IPS-11a (cell line): Measurements from ENCODE around the gene PGRMC2.

Experiments used
- H3K4me3 ChIP-seq: one replicate; pipeline ENCODE4 v1.5.1; 2013; ENCODE audit warnings: low read depth, low read length, control low read depth

PGRMC2 gene

DNA sequence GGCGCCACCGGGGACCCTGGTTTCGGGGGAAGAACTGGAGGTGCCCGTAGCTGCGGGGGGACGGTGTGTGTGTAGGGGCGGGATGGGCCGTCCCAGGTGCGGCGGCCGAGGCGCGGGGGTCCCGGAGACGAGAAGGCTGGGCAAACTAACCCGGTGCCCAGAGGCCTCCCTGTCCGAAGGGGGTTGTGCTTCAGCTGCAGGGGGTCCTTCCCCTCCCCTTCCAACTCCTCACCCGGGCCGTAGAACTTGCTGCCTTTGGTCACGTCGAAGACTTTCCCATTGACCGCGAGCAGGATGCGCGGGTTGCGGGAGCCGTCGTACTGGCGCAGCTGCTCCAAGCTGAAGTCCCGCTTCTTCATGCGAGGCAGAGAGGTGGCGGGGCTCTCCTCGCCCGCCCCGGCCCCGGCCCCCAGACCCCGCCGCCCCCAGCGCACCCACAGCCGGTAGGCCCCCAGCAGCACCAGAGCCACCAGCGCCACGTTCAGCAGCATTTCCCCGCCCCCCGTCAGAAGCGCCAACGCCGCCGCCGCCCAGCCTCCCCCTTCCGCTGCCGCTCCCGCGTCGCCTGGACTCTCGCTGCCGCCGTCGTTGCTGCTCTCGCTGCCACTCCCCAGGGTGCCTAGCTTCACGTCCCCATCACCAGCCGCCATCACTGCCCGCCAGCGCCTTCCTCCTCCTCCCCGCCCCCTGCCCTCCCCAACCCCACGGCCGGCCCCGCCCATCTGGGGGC, at the start of gene PGRMC2:
Gene PGRMC2, minus strand, starts transcription at position 673 of the 730 bp plus-strand sequence. Its CDS starts 23 bp downstream, at position 650.
- peak within 1 kb of the TSS; percentile 83 for H3K4me3 ChIP-seq

GRCh38 chr4:128335541-128335940, 47.9 kb upstream of the PGRMC2 start:
- H3K4me3 ChIP-seq: no peak overlapping the region

GRCh38 chr4:128334256-128334655, 46.6 kb upstream of the PGRMC2 start:
- no peak overlapping the region for H3K4me3 ChIP-seq

DNA sequence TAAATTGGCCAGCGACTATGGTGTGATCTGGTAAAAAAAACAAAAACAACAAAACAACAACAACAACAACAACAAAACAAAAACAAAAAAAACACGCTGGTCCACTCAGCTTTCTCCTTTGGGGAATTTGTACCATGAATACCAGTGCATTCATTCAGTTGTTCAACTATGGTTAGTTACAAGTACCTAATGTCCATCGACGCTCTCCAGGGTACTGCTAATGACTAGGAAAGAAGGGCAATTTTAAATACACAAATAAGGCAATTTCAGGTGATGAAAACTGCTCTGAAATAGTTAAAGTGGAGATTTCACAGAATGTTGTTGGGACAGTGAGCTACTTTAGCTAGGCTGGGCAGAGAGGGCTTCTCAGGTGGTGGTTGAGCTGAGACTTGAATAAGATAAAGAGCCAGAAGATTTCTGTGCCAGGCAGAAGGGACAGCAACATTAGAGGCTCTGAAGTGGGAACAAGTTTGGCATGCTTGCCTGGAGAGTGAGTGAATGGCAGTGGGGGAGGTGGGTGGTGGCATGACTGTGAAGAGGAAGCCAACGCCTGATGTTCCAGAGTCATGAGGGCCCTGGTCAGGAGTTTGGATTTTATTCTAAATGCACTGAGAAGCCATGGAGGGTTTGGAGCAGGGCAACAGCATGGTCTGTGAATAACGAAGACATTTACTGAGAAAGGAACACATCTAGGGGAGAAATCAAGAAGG, 45.9 kb upstream of the PGRMC2 start:
- H3K4me3 ChIP-seq: no peak overlapping the region

DNA sequence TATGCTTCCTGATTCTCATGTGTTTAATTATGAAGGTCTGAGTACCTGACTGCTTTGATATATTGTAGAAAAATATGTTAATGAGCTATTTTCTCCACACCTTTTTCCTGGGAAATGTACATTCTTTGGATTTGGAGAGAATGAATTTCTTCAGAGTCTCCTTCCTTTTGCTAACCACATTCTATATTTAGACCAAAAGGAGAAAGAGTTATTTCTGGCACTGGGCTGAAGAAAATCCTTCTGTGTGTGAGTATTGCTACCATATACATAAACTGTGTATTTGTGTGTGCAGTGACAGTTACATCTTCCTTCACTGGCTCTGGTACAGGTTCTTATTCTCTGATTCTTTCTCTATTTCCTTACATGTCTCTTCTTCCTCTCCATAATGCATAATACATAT, 44.5 kb upstream of the PGRMC2 start:
- no peak overlapping the region for H3K4me3 ChIP-seq

DNA sequence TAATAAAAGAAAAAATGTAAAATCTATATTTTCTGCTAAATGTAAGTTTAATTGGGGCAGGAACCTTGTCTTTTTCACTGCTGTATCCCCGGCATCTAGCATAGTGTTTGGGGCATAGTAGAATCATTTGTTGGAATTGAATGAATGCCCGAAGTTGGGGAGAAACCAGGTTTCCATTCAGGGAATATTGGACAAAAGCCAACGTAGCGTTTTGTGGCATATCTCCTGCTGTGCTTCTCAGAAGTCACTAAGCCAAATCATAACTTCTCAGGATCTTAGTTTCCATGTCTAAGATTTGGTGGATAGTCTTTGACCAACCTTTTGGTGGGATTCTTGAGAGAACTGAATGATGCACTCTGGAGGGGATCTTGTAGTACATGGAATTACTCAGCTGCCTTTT, 42.0 kb upstream of the PGRMC2 start:
- H3K4me3 ChIP-seq: no peak overlapping the region

DNA sequence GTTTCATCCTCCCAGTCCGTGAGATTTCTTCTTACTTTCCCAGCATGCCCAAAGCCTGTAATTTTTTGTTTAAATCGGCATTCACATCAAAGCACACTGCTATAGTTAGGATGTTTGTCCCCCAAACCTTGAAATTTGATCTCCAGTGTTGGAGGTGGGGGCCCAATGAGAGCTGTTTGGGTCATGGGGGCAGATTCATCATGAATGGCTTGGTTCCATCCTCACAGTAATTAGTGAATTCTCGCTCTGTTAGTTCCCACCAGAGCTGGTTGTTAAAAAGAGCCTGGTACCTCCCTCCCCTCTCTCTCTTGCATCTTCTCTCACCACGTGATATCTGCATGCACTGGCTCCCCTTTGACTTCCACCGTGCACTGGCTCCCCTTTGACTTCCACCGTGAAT, 40.5 kb upstream of the PGRMC2 start:
- H3K4me3 ChIP-seq: no peak overlapping the region

DNA sequence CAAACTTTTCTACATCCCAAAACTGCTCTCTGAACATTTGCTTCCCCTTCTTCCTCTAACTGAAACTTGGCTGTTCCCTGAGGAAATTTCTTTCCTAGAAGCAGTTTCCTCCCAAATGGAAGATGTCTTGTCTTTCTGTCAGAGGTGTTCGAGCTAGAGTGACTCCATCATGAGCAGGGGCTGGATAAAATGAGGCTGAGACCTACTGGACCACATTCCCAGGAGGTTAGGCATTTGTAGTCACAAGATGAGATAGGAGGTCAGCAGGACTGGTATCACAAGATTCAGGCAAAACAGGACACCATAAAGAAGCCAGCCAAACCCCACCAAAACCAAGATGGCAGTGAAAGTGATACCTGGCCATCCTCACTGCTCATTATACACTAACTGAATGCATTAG, 35.8 kb upstream of the PGRMC2 start:
- H3K4me3 ChIP-seq: no peak overlapping the region

GRCh38 chr4:128322986-128323385, 35.4 kb upstream of the PGRMC2 start:
- H3K4me3 ChIP-seq: no peak overlapping the region

GRCh38 chr4:128322311-128322710, 34.7 kb upstream of the PGRMC2 start:
- no peak overlapping the region for H3K4me3 ChIP-seq

- H3K4me3 ChIP-seq: no peak overlapping the region
These were observed 33.0 kb upstream of the PGRMC2 start for GRCh38 chr4:128320656-128321055.

- H3K4me3 ChIP-seq: no peak overlapping the region
These were observed 28.3 kb upstream of the PGRMC2 start for GRCh38 chr4:128315756-128316520.

DNA sequence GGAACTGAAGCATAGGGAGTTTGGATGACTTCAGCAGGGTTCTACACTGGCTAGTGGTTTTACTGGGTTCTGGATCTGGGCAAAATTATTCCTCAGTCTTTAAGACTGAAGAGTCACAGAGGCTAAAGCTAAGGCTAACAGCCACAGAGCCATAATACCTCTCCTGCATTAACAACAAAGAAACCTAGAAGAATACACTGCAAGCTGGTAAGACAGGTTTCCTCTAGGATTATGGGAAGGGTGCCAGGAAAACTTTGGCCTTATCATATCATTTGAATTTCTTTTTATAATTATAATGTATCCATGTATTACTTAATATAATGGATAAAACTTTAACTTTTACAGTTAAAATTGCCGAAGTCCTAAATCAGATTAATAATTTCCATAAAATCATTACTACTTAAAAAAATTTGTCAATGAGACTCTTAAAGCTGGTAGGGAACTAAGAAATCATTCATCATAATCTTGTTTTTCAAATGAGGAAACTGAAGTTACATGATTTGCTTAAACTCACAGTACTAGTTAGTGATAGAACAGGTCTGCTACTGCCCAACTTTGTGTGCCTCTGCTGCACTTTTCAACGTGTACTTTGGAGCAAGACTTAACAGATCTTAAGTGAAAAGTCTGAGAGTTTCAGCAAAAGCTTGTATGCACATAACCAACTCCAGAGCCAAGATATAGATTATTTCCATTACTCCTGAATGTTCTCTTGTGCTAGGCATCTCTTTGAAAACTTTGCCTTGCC, 24.2 kb upstream of the PGRMC2 start:
- H3K4me3 ChIP-seq: no peak overlapping the region

DNA sequence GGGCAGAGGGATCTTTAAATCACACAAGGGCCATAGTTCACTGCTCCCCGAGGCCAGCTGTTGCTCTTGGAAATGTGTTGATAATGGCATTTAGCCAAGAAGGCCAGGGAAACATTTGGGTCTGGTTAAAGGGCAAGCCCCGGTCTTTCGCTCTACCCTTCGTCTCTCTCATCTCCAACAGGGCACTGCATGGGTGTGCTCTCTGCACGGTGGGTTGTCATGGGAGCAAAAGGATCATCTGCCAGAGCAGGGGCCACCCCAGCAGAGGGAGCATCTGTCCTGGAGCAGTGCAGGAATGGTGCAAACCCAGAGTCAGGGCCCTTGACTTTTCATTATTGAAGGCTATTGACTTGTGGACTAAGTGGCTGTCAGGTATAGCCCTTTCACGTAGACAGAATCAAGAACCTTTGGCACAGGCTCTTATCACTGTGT, 22.7 kb upstream of the PGRMC2 start:
- no peak overlapping the region for H3K4me3 ChIP-seq

- H3K4me3 ChIP-seq: no peak overlapping the region
These were observed 22.0 kb upstream of the PGRMC2 start for GRCh38 chr4:128309585-128309984.

GRCh38 chr4:128308986-128309385, 21.4 kb upstream of the PGRMC2 start:
- no peak overlapping the region for H3K4me3 ChIP-seq

DNA sequence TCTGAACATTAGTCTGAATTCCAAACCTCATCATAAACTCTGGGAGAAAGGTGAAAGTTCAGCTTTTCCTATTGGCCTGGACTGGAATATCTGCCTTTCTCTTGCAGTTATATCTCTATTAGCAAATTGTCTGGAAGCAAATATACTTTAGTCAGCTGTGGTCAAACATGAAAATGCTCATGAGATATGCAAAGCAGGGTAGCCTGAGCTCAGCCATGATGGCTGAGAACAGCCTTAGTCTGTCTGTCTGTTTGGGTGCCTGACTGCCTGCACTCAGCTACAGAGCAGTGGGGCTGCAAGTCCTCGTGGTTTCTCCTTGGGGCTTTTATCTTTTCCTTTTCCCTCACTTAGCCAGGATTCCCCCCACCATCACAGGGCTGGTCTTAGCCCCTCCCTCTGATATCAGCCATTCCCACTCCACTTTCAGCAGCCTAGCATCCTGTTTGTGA, 19.5 kb upstream of the PGRMC2 start:
- no peak overlapping the region for H3K4me3 ChIP-seq

GRCh38 chr4:128305942-128306341, 18.3 kb upstream of the PGRMC2 start:
- no peak overlapping the region for H3K4me3 ChIP-seq

- H3K4me3 ChIP-seq: no peak overlapping the region
These were observed 16.4 kb upstream of the PGRMC2 start for GRCh38 chr4:128303986-128304385.

DNA sequence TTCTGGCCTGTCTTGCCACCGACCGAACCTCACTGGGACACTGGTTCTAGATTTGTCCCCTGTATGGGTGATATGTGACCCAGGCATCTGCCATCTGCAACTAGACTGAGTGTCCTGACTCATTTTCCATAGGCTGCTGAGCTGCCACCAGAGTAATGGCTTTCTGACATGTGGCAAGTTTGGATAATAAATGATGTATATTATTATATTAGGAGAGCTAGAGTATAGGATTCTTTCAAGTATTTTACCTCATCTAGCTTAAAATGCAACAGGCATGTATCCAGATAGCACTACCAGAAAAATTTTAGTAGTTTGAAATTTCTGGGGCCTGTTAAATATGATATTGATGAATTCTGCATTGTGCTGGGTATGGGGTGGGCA, 15.8 kb upstream of the PGRMC2 start:
- H3K4me3 ChIP-seq: no peak overlapping the region

- no peak overlapping the region for H3K4me3 ChIP-seq
These were observed 14.4 kb upstream of the PGRMC2 start for GRCh38 chr4:128301979-128302378.
